ENCODE data around the gene COMMD7. TPM values are rescaled to one million over a fixed set of nuclear protein-coding genes. Genes with fewer than 3 reads are reported as not detected.

The COMMD7 gene
- polyA plus RNA-seq, 1 experiment: 84.8 TPM

- Histone ChIP-seq H3K27ac (ENCODE audit: low read depth, low read length) (no peak overlapping the region), H3K9me3 (ENCODE audit: control insufficient read depth, insufficient read depth, low read length) (no peaks in the 10 kb centered on the region), H3K4me3 (ENCODE audit: low read depth, low read length) (no peak overlapping the region), H3K27me3 (ENCODE audit: control insufficient read depth, insufficient read depth, low read length) (no peaks in the 10 kb centered on the region)
- no peak for TF ChIP-seq CTCF (IDR thresholded peaks at IDR 0.05; ENCODE audit: low read depth, low read length)
- POLR2A ChIA-PET: interaction anchor here (0.7 kb wide), 1 partner anchor 197 kb away, joined by 4 read pairs; no protein-coding TSS in a partner anchor
- CTCF ChIA-PET: no interaction called here
- no peak for DNase-seq (ENCODE audit: low read depth, low spot score)
Observed at GRCh38 chr20:32761417-32761830, 18.2 kb upstream of the COMMD7 start.

GRCh38 chr20:32756156-32756555 lies 12.9 kb upstream of the COMMD7 start:
- no peak for TF ChIP-seq CTCF (IDR thresholded peaks at IDR 0.05; ENCODE audit: low read depth, low read length)
- Histone ChIP-seq H3K9me3 (ENCODE audit: control insufficient read depth, insufficient read depth, low read length) (no peaks in the 10 kb centered on the region), H3K4me3 (ENCODE audit: low read depth, low read length) (no peak overlapping the region), H3K27ac (ENCODE audit: low read depth, low read length) (no peak overlapping the region), H3K27me3 (ENCODE audit: control insufficient read depth, insufficient read depth, low read length) (no peaks in the 10 kb centered on the region)
- ChIA-PET CTCF (interaction anchor here (1.6 kb wide), 1 partner anchor 22 kb away, joined by 6 read pairs; no protein-coding TSS in a partner anchor), POLR2A (no interaction called here)
- no peak for DNase-seq (ENCODE audit: low read depth, low spot score)

- CTCF ChIA-PET: interaction anchor here (0.6 kb wide), 1 partner anchor 101 kb away, joined by 3 read pairs; no protein-coding TSS in a partner anchor
- no peak overlapping the region for H3K4me3 ChIP-seq (ENCODE audit: low read depth, low read length)
- no peak for TF ChIP-seq CTCF (IDR thresholded peaks at IDR 0.05; ENCODE audit: low read depth, low read length)
- H3K27ac ChIP-seq (ENCODE audit: low read depth, low read length): no peak overlapping the region
- H3K27me3 ChIP-seq (ENCODE audit: control insufficient read depth, insufficient read depth, low read length): no peaks in the 10 kb centered on the region
- POLR2A ChIA-PET: no interaction called here
- no peaks in the 10 kb centered on the region for H3K9me3 ChIP-seq (ENCODE audit: control insufficient read depth, insufficient read depth, low read length)
- no peak for DNase-seq (ENCODE audit: low read depth, low spot score)
Observed at GRCh38 chr20:32753731-32754130, 10.5 kb upstream of the COMMD7 start.

- DNase-seq (ENCODE audit: low read depth, low spot score): peak; percentile 26
Observed at GRCh38 chr20:32752458-32753250, 9.4 kb upstream of the COMMD7 start.

More at GRCh38 chr20:32752458-32753250, 9.4 kb upstream of the COMMD7 start:
- no peak for TF ChIP-seq CTCF (IDR thresholded peaks at IDR 0.05; ENCODE audit: low read depth, low read length)
- POLR2A ChIA-PET: interaction anchor here (1.1 kb wide), 1 partner anchor 22 kb away, joined by 3 read pairs; no protein-coding TSS in a partner anchor
- Histone ChIP-seq H3K9me3 (ENCODE audit: control insufficient read depth, insufficient read depth, low read length) (no peaks in the 10 kb centered on the region), H3K27ac (ENCODE audit: low read depth, low read length) (peak overlapping the region; percentile 83), H3K4me3 (ENCODE audit: low read depth, low read length) (peak overlapping the region; percentile 29; the same call in 1 of the 2 replicates), H3K27me3 (ENCODE audit: control insufficient read depth, insufficient read depth, low read length) (no peaks in the 10 kb centered on the region)
- CTCF ChIA-PET: interaction anchor here (0.6 to 1.1 kb wide), 2 partner anchors 37 to 100 kb away, joined by 3 read pairs; no protein-coding TSS in a partner anchor
